ENCODE results near the gene GALNT10.

Gene GALNT10

DNA sequence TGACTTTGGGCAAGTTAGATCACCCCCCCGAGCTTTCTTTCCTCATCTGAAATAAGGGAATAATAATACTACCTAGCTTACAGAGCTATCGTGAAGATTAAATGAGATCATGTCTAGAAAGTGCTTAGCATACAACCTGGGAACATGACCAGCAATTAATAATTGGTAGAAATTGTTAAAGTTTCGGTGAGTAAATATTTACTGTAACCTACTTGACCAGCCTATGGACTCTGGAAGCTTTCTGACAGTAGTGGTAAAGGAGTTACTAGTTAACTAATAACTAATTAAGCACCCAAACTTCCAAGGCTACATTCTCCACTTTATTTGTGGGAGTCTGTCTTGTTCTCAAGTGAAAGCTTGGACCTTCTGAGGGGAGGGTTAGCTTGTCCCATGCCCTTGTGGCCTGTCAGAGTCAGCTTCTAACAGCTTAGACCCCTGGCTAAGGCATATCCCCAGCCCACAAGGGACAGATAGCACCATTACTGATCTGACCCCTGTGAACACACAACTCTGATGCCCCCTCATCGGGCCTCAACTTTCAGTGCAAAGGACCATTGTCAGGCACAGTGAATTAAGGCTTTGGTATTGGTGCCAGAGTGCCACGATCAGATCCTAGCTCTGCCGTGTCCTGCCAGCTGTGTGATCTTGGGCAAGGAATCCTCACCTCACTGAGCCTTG is 196.6 kb downstream of the GALNT10 start:
- Histone ChIP-seq H4K20me1 (no peaks in the 10 kb centered on the region), H3K4me3 (no peak overlapping the region), H3K27ac (no peak overlapping the region), H3K27me3 (no peaks in the 10 kb centered on the region), H3K4me1 (peaks cover 11 to 14% (median 13%) of the 10 kb centered on the region in 10 experiments), H3K36me3 (peaks cover 0 to 60% (median 20%) of the 10 kb centered on the region in 11 experiments; a peak in 14 of 22 replicates), H3K9me3 (replicated peaks in 1 of 11) (peaks cover 10 to 23% (median 15%) of the 10 kb centered on the region in 11 experiments; a peak in 20 of 22 replicates), H3K4me2 (no peak overlapping the region), H3K9ac (no peak overlapping the region)
- no peak for TF ChIP-seq Cebpa-rat (IDR thresholded peaks at IDR 0.05)

DNA sequence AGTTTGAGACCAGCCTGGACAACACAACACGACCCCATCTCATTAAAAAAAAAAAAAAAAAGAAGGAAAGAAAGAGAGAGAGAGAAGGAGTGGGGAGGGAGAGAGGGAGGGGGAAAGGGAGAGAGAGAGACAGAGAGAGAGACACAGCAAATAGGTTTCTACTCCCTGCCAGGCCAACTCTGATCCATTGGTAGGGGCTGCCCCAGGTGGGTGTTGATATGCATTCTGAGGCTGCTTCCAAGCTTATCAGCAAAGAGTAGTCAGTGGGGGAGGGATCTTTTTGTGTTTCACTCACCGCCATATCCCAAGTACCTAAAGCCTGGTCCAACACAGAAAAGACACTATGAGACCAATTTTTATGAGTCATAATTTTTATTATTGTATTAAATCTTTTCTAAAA is 198.3 kb downstream of the GALNT10 start:
- no peak overlapping the region for H3K4me2 ChIP-seq
- no peaks in the 10 kb centered on the region for H4K20me1 ChIP-seq
- H3K27ac ChIP-seq = no peak overlapping the region
- H3K9ac ChIP-seq = no peak overlapping the region
- H3K9me3 ChIP-seq (replicated peaks in 1 of 11) = peaks cover 0 to 7% (median 3%) of the 10 kb centered on the region in 11 experiments; a peak in 17 of 22 replicates
- no peak overlapping the region for H3K4me3 ChIP-seq
- TF ChIP-seq Cebpa-rat (IDR thresholded peaks at IDR 0.05) = no peak
- H3K4me1 ChIP-seq = peaks cover 11 to 14% (median 13%) of the 10 kb centered on the region in 10 experiments
- H3K36me3 ChIP-seq = peaks cover 0 to 55% (median 12%) of the 10 kb centered on the region in 11 experiments; a peak in 11 of 22 replicates
- H3K27me3 ChIP-seq = no peaks in the 10 kb centered on the region

DNA sequence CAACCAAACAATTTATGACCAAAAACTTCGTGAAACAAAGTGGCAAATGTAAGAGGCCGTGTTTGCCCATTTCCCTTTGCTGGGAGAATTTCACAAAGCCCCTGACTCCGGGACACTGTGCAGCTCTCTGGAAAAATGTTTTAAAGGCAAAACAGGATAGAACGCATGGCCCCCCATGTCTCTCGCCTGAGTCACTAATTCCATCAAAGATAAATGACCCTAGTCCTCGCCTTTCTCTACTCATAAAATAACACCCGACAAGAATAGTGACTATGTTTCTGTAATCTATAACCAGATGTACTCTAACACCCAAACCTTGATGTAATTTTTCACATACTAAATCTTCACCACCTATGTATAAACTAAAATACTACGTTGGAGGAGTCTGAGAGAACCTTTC is 199.6 kb downstream of the GALNT10 start:
- Histone ChIP-seq H3K27me3 (no peaks in the 10 kb centered on the region), H3K36me3 (peaks cover 0 to 61% (median 9%) of the 10 kb centered on the region in 11 experiments; a peak in 10 of 22 replicates), H3K9ac (no peak overlapping the region), H3K4me1 (peaks cover 3 to 6% (median 4%) of the 10 kb centered on the region in 10 experiments), H3K27ac (no peak overlapping the region), H3K4me2 (no peak overlapping the region), H3K9me3 (replicated peaks in 1 of 11) (no peaks in the 10 kb centered on the region), H4K20me1 (no peaks in the 10 kb centered on the region), H3K4me3 (no peak overlapping the region)
- TF ChIP-seq Cebpa-rat (IDR thresholded peaks at IDR 0.05) = no peak

DNA sequence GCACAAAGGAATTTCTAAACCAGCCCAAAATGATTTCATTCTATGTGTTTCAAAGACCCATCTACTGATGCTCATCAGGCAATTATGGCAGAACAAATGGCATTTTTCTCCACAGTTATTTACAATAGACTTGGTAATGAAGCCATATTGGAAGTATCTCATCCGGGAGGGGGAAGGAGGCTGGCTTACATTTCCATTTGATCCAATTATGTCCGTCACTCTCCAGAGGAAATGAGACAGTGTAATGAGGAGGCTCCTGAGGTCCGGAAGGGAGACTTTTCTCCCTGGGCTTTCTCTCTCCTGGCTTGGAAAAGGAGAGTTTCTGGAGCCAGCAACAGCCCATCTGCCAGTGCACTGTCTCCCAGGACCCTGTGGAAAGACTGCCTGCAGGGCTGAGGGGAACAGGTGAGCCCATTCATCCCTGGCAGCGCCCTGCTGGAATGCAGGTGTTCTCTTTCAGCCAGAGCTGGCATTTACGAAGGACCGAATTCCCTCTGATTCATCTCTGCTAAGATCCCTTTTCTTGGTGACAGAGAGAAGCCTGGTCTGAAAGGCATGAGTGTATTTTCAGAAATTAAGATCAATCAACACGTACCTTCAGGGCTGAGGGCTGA is 200.3 kb downstream of the GALNT10 start:
- Histone ChIP-seq H3K9ac (no peak overlapping the region), H3K9me3 (replicated peaks in 1 of 11) (no peaks in the 10 kb centered on the region), H3K4me1 (no peaks in the 10 kb centered on the region), H3K27me3 (no peaks in the 10 kb centered on the region), H3K4me3 (no peak overlapping the region), H3K4me2 (no peak overlapping the region), H3K27ac (no peak overlapping the region), H3K36me3 (peaks cover 0 to 64% (median 9%) of the 10 kb centered on the region in 11 experiments; a peak in 10 of 22 replicates), H4K20me1 (no peaks in the 10 kb centered on the region)
- no peak for TF ChIP-seq Cebpa-rat (IDR thresholded peaks at IDR 0.05)

DNA sequence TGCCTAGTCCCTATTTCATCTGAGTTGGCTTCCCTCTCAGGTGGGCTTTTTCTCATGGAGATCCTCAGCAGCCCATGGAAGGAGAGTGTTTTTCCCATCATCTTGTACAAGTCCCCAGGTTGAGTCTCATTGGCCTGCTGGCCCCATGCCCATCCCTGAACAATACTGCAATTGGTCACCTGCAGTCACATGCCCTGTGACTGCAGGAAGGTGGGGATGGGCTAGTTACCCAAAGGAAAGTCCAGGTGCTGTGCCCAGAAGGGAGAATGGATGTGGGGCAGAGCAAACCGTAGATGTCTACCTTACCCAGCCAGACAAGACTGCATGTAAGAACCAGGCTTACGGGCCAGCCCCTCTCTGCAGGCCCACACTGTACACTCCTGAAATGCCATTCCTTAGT is 201.3 kb downstream of the GALNT10 start:
- Histone ChIP-seq H3K4me2 (no peak overlapping the region), H3K27me3 (no peaks in the 10 kb centered on the region), H3K36me3 (peaks cover 0 to 64% (median 9%) of the 10 kb centered on the region in 11 experiments; a peak in 10 of 22 replicates), H3K9me3 (replicated peaks in 1 of 11) (no peaks in the 10 kb centered on the region), H3K9ac (no peak overlapping the region), H4K20me1 (no peaks in the 10 kb centered on the region), H3K27ac (no peak overlapping the region), H3K4me1 (no peaks in the 10 kb centered on the region), H3K4me3 (no peak overlapping the region)
- TF ChIP-seq Cebpa-rat (IDR thresholded peaks at IDR 0.05) = no peak

DNA sequence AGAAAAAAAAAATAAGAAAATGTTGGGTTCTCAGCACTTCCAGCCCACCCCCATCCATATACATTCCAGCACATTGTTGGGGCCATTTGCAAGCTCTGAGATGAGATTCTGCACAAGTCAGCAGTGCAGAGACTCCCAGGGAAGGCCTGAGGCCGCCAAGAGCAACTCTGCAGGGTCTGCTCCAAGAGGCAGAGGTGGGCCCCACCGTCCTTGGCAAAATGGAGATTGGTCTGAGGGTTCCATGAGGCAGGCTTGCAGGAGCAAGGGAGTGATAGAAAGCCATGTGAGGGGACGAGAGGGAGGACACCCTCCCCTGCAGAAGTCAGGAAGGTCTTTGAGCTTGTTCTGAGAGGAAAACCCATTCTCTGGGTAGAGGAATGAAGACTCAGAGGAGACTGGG is 203.3 kb downstream of the GALNT10 start:
- no peak overlapping the region for H3K9ac ChIP-seq
- no peak overlapping the region for H3K27ac ChIP-seq
- H3K4me1 ChIP-seq = no peaks in the 10 kb centered on the region
- no peaks in the 10 kb centered on the region for H3K9me3 ChIP-seq (replicated peaks in 1 of 11)
- no peaks in the 10 kb centered on the region for H4K20me1 ChIP-seq
- no peak for TF ChIP-seq Cebpa-rat (IDR thresholded peaks at IDR 0.05)
- peaks cover 0 to 53% (median 9%) of the 10 kb centered on the region in 11 experiments; a peak in 10 of 22 replicates for H3K36me3 ChIP-seq
- H3K4me2 ChIP-seq = no peak overlapping the region
- no peak overlapping the region for H3K4me3 ChIP-seq
- H3K27me3 ChIP-seq = no peaks in the 10 kb centered on the region

DNA sequence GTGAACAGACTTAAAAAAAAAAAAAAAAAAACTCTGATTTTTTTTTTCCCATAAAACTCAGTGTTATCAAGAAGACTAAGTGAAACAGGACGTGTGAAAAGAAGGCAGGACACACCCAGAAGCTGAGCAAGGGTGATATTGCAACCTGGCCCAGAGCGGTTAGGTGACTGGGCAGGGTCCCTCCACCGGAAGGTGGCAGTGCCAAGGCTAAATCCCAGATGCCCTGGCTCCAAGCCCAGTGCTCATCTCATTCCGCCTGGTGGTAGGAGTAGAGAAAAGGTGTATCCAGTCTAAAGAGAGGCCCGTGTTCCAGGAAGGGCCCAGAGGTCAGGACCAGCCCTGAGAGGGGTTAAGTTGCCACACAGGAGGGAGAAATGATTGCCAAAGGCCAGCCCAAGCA is 203.8 kb downstream of the GALNT10 start:
- no peaks in the 10 kb centered on the region for H3K4me1 ChIP-seq
- H3K27ac ChIP-seq = no peak overlapping the region

DNA sequence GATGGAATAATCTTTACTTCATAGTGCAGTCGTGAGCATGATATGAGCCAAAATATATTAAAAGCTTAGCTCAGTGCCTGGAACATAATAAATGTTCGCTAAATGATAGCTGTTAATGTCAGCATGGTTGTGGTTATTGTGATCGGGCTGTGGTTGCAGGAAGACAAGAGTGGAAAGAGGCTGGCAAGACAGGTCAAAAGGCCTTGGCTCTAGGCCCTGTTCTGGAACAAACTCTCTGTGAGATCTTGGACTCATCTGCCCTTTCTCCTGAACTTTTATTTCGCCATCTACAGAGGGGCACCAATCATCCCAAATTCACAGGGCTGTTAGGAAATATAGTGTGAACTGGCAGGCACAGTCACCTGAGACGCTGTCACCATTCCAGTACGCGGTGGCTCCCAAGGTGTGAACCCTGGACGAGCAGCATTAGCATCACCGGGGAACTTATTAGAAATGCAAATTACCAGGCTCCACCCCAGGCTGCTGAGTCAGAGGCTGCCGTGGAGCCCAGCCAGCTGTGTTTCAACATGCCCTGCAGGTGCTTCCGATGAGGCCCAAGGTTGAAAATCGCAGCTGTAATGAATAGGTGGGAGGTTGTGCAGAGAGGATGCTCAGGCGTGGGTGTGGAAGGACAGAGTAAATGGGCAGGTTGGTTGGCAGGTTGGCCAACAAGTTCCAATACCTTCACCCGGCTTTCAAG is 205.0 kb downstream of the GALNT10 start:
- no peak overlapping the region for H3K9ac ChIP-seq
- H3K27me3 ChIP-seq = no peaks in the 10 kb centered on the region
- no peaks in the 10 kb centered on the region for H3K4me1 ChIP-seq
- no peak overlapping the region for H3K27ac ChIP-seq
- H3K4me3 ChIP-seq = no peak overlapping the region
- TF ChIP-seq Cebpa-rat (IDR thresholded peaks at IDR 0.05) = no peak
- H4K20me1 ChIP-seq = no peaks in the 10 kb centered on the region; a peak in 2 of 22 replicates
- no peaks in the 10 kb centered on the region for H3K9me3 ChIP-seq (replicated peaks in 1 of 11)
- peaks cover 0 to 48% (median 7%) of the 10 kb centered on the region in 11 experiments; a peak in 10 of 22 replicates for H3K36me3 ChIP-seq
- no peak overlapping the region for H3K4me2 ChIP-seq

More for the DNA sequence above, 203.8 kb downstream of the GALNT10 start:
- no peaks in the 10 kb centered on the region for H3K9me3 ChIP-seq (replicated peaks in 1 of 11)
- H3K27me3 ChIP-seq = no peaks in the 10 kb centered on the region
- H3K4me3 ChIP-seq = no peak overlapping the region
- no peak overlapping the region for H3K9ac ChIP-seq
- no peak for TF ChIP-seq Cebpa-rat (IDR thresholded peaks at IDR 0.05)
- H3K36me3 ChIP-seq = peaks cover 0 to 51% (median 9%) of the 10 kb centered on the region in 11 experiments; a peak in 10 of 22 replicates
- H3K4me2 ChIP-seq = no peak overlapping the region
- no peaks in the 10 kb centered on the region; a peak in 1 of 22 replicates for H4K20me1 ChIP-seq

DNA sequence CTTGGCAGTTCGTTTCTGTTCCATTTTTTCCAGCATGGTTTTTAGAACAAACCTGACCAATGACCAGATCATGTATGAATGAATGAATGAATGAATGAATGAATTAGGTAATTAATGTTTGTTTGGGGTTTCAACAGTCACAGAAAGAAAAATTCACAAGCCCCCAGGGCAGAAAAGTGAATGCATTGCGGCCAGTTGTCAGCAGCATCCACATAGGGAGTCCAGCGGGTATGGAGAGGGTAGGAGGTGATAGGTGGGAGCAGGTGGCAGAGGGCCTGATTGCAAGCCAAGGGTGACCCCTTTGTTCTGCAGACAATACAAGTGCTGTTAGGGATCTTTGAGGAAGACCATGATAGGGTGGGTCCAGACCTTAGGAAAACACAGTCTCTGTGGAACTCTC is 205.6 kb downstream of the GALNT10 start:
- no peak overlapping the region for H3K9ac ChIP-seq
- no peaks in the 10 kb centered on the region for H3K27me3 ChIP-seq
- no peak overlapping the region for H3K4me3 ChIP-seq
- no peaks in the 10 kb centered on the region for H3K4me1 ChIP-seq
- TF ChIP-seq Cebpa-rat (IDR thresholded peaks at IDR 0.05) = no peak
- no peak overlapping the region for H3K4me2 ChIP-seq
- H3K27ac ChIP-seq = no peak overlapping the region
- H3K9me3 ChIP-seq (replicated peaks in 1 of 11) = no peaks in the 10 kb centered on the region
- peaks cover 0 to 43% (median 2%) of the 10 kb centered on the region in 11 experiments; a peak in 9 of 22 replicates for H3K36me3 ChIP-seq
- peaks cover 0 to 3% (median 0%) of the 10 kb centered on the region in 11 experiments; a peak in 2 of 22 replicates for H4K20me1 ChIP-seq
